Subcutaneous adipose tissue (tissue), 4 donors: Measurements from ENCODE around the gene TBC1D5. TPM values are rescaled to one million over a fixed set of nuclear protein-coding genes. Genes with fewer than 3 reads are reported as not detected.

Experiments
- CTCF ChIP-seq: fragments of 450-650 bp; IDR thresholded peaks from one replicate; pipeline ENCODE4 v1.5.1; 2016; ENCODE audit warnings: low read depth, mild to moderate bottlenecking, control low read depth, antibody characterized with exemption, moderate library complexity
- total RNA-seq, 4 donors: library from RNA; depleted of rRNA; stranded (reverse); fragments of >200 nt; gene quantifications; one replicate each; pipeline ENCODE4 v1.1.0, GENCODE V29; 2016

Gene TBC1D5
- total RNA-seq, 4 donors from 2014 or later = 76.3 to 91.1 (median 81.3) TPM

- no peak for TF ChIP-seq CTCF
Observed at GRCh38 chr3:17749705-17750293, 7.4 kb upstream of the TBC1D5 start.

- no peak for TF ChIP-seq CTCF
Observed at GRCh38 chr3:17749281-17749680, 6.8 kb upstream of the TBC1D5 start.

GRCh38 chr3:17747890-17748247, 5.4 kb upstream of the TBC1D5 start:
- no peak for TF ChIP-seq CTCF

GRCh38 chr3:17747174-17747889, 4.9 kb upstream of the TBC1D5 start:
- no peak for TF ChIP-seq CTCF

- TF ChIP-seq CTCF = no peak
Observed at GRCh38 chr3:17745894-17746293, 3.5 kb upstream of the TBC1D5 start.

- no peak for TF ChIP-seq CTCF
Observed at GRCh38 chr3:17745301-17745700, 2.9 kb upstream of the TBC1D5 start.

GRCh38 chr3:17744693-17745092, 2.3 kb upstream of the TBC1D5 start:
- TF ChIP-seq CTCF = no peak
